Vagina (tissue), 2 donors: ENCODE measurements around the gene BST2. TPM values are rescaled to one million over a fixed set of nuclear protein-coding genes. Genes with fewer than 3 reads are reported as not detected.
"Not testable (repeated sequence)": the region's sequence is repeated elsewhere in the genome, so short reads cannot be mapped to it uniquely, and the experiment has no call there.

ENCODE experiments used
- DNase-seq, 2 donors: peaks; one replicate each; pipeline ENCODE4 v3.0.0-alpha.2; 2017; ENCODE audit errors: extremely low spot score in 2 of 2
- H3K27ac ChIP-seq: fragments of 200-600 bp; sonication (generic); one replicate; pipeline ENCODE4 v1.5.1; 2019
- H3K27me3 ChIP-seq: fragments of 200-600 bp; sonication (generic); one replicate; pipeline ENCODE4 v1.5.1; 2019
- H3K36me3 ChIP-seq, 2 donors: fragments of 200-600 bp; sonication (generic); one replicate each; pipeline ENCODE4 v1.5.1; 2017 to 2019
- H3K4me1 ChIP-seq: fragments of 200-600 bp; sonication (generic); one replicate; pipeline ENCODE4 v1.5.1; 2019
- H3K4me3 ChIP-seq, 2 donors: fragments of 200-600 bp; sonication (generic); 1 replicate in 1 of 2; 2 replicates in 1 of 2; pipeline ENCODE4 v1.5.1; 2016 to 2019
- H3K9me3 ChIP-seq: fragments of 200-600 bp; sonication (generic); one replicate; pipeline ENCODE4 v1.5.1; 2019
- CTCF ChIP-seq, 3 experiments: fragments of 450-650 bp in 2 of 3; fragments of 200-600 bp in 1 of 3; sonication (generic) in 1 of 3; IDR thresholded peaks; one replicate each; pipeline ENCODE4 v1.5.1; 2017 to 2019; ENCODE audit warnings: antibody characterized with exemption in 3 of 3, mild to moderate bottlenecking in 2 of 3, moderate library complexity in 2 of 3
- POLR2A ChIP-seq, 2 donors: fragments of 450-650 bp; IDR thresholded peaks; one replicate each; pipeline ENCODE4 v1.6.1; 2017; ENCODE audit warnings: antibody characterized with exemption in 2 of 2, mild to moderate bottlenecking in 2 of 2, moderate library complexity in 2 of 2
- POLR2AphosphoS5 ChIP-seq, 2 donors: sonication (generic); formaldehyde crosslinking; IDR thresholded peaks; one replicate each; pipeline ENCODE4 v1.9.0; 2017; ENCODE audit warnings: antibody characterized with exemption in 2 of 2, mild to moderate bottlenecking in 2 of 2, low read depth in 1 of 2; ENCODE audit not compliant: insufficient read depth in 1 of 2
- intact Hi-C: fragments of 100-400 bp; cut with DNase I; formaldehyde crosslinking; loops from one replicate; pipeline ENCODE4 v1.15.1; 2023
- total RNA-seq: library from RNA; depleted of rRNA; stranded (reverse); fragments of >200 nt; gene quantifications from one replicate; pipeline ENCODE4 v1.2.3, GENCODE V29; 2016

BST2 gene
- total RNA-seq, 1 donor from 2014 or later, result 88.4 TPM

GRCh38 chr19:17365361-17365760 lies 40.1 kb downstream of the BST2 start:
- TF ChIP-seq CTCF (IDR thresholded peaks at IDR 0.05), result no peak
- no peak for TF ChIP-seq POLR2A (IDR thresholded peaks at IDR 0.05)
- no peak for TF ChIP-seq POLR2AphosphoS5 (IDR thresholded peaks at IDR 0.05; ENCODE audit: insufficient read depth in 1 of 2, low read depth in 1 of 2)
- H3K4me1 ChIP-seq, result no peaks in the 10 kb centered on the region
- H3K4me3 ChIP-seq, result no peak overlapping the region
- H3K27ac ChIP-seq, result no peak overlapping the region
- intact Hi-C loops, result no loop called here
- no peak for DNase-seq
- no peaks in the 10 kb centered on the region for H3K36me3 ChIP-seq
- H3K27me3 ChIP-seq, result no peaks in the 10 kb centered on the region
- H3K9me3 ChIP-seq, result no peaks in the 10 kb centered on the region

- H3K27ac ChIP-seq, H3K9me3 ChIP-seq, H3K4me1 ChIP-seq, DNase-seq, H3K27me3 ChIP-seq, H3K36me3 ChIP-seq, intact Hi-C loops, H3K4me3 ChIP-seq: not testable (repeated sequence)
Measured at GRCh38 chr19:17363852-17364605, 41.4 kb downstream of the BST2 start.

- TF ChIP-seq POLR2AphosphoS5 (IDR thresholded peaks at IDR 0.05; ENCODE audit: insufficient read depth in 1 of 2, low read depth in 1 of 2) (no peak), POLR2A (IDR thresholded peaks at IDR 0.05) (no peak), CTCF (IDR thresholded peaks at IDR 0.05) (no peak)
Measured at GRCh38 chr19:17359905-17360800, 45.3 kb downstream of the BST2 start.

GRCh38 chr19:17358395-17358794 lies 47.0 kb downstream of the BST2 start:
- Histone ChIP-seq H3K9me3 (no peaks in the 10 kb centered on the region), H3K36me3 (no peaks in the 10 kb centered on the region), H3K4me1 (no peaks in the 10 kb centered on the region), H3K27ac (no peak overlapping the region), H3K27me3 (no peaks in the 10 kb centered on the region), H3K4me3 (no peak overlapping the region)
- no peak for DNase-seq
- intact Hi-C loops, result no loop called here
- peak; percentile 33 to 49 for TF ChIP-seq POLR2AphosphoS5 (IDR thresholded peaks at IDR 0.05; ENCODE audit: insufficient read depth in 1 of 2, low read depth in 1 of 2)
- no peak for TF ChIP-seq CTCF (IDR thresholded peaks at IDR 0.05)

More at GRCh38 chr19:17359905-17360800, 45.3 kb downstream of the BST2 start:
- intact Hi-C loops, result no loop called here
- Histone ChIP-seq H3K9me3 (no peaks in the 10 kb centered on the region), H3K4me3 (no peak overlapping the region), H3K27ac (no peak overlapping the region), H3K4me1 (no peaks in the 10 kb centered on the region), H3K36me3 (no peaks in the 10 kb centered on the region), H3K27me3 (no peaks in the 10 kb centered on the region)
- no peak for DNase-seq

- Histone ChIP-seq H3K27me3 (no peaks in the 10 kb centered on the region), H3K27ac (no peak overlapping the region), H3K9me3 (no peaks in the 10 kb centered on the region), H3K4me3 (no peak overlapping the region), H3K4me1 (peaks cover 7% of the 10 kb centered on the region), H3K36me3 (no peaks in the 10 kb centered on the region)
- no peak for TF ChIP-seq POLR2A (IDR thresholded peaks at IDR 0.05)
- TF ChIP-seq CTCF (IDR thresholded peaks at IDR 0.05), result no peak
- no peak for TF ChIP-seq POLR2AphosphoS5 (IDR thresholded peaks at IDR 0.05; ENCODE audit: insufficient read depth in 1 of 2, low read depth in 1 of 2)
- DNase-seq, result no peak
- intact Hi-C loops, result no loop called here
Measured at GRCh38 chr19:17357724-17358123, 47.7 kb downstream of the BST2 start.
